HCT116 (cell line): Measurements from ENCODE around the gene IL1B. TPM values are rescaled to one million over a fixed set of nuclear protein-coding genes. Genes with fewer than 3 reads are reported as not detected.

ENCODE experiments used
- ATAC-seq: fragments of 200-7000 bp; cut with Tn5 transposase; 2 replicates; pipeline ENCODE4 v1.9.1; 2020; ENCODE audit warnings: mild to moderate bottlenecking, moderate library complexity
- BruUV-seq: library from RNA; stranded (reverse); fragments of 400-500 nt; replicated peaks from 2 replicates; lab custom pipeline; 2021; lab: Mats Ljungman, UMichigan
- CTCF ChIA-PET: fragments of 300-600 bp; sonication (Branson Sonifier 250); formaldehyde crosslinking; loops from one replicate; lab custom pipeline; 2021; ENCODE audit warnings: antibody characterized with exemption; lab: Charles Lee
- POLR2A ChIA-PET: fragments of 300-600, 350-600 bp; sonication (Branson Sonifier 250); formaldehyde crosslinking; loops from one replicate; lab custom pipeline; 2021; ENCODE audit warnings: antibody characterized with exemption; lab: Charles Lee
- RAD21 ChIA-PET, 2 experiments: fragments of 300-600 bp; sonication (Branson Sonifier 250); formaldehyde crosslinking; loops; one replicate each; lab custom pipeline; 2023; ENCODE audit warnings: low total read pairs in 2 of 2; ENCODE audit not compliant: uncharacterized antibody in 2 of 2, unreplicated experiment in 2 of 2, low non-redundant PET in 1 of 2; lab: Charles Lee
- DNase-seq: peaks from one replicate; pipeline ENCODE4 v3.0.0-alpha.2; 2010; ENCODE audit warnings: low read depth, low spot score
- H2AFZ ChIP-seq: fragments of 200-600 bp; shearing (Covaris generic), sonication (generic); 2 replicates; pipeline ENCODE4 v1.6.1; 2017; ENCODE audit warnings: low read depth, mixed run types, mixed read lengths, antibody characterized with exemption, low read length; ENCODE audit not compliant: poor library complexity, severe bottlenecking
- H3K27ac ChIP-seq: 2 replicates; pipeline ENCODE4 v1.5.1; 2012; ENCODE audit warnings: low read depth, low read length
- H3K27me3 ChIP-seq: fragments of 200-600 bp; sonication (generic); 2 replicates; pipeline ENCODE4 v1.6.1; 2016; ENCODE audit warnings: mixed run types, low read length, mixed read lengths; ENCODE audit not compliant: insufficient read depth
- H3K36me3 ChIP-seq, 2 experiments: fragments of 200-500 bp in 1 of 2; fragments of 200-600 bp in 1 of 2; sonication (Bioruptor generic) in 1 of 2; sonication (generic) in 1 of 2; 2 replicates each; pipeline versions ENCODE4 v1.5.1 to v1.6.1; 2014 to 2016; ENCODE audit warnings: low read length in 2 of 2, inconsistent platforms in 1 of 2, mixed read lengths in 1 of 2, mixed run types in 1 of 2; ENCODE audit not compliant: insufficient read depth in 2 of 2, control insufficient read depth in 1 of 2
- H3K4me1 ChIP-seq, 2 experiments: fragments of 200-600 bp in 1 of 2; sonication (generic) in 1 of 2; 2 replicates each; pipeline versions ENCODE4 v1.5.1 to v1.6.1; 2012 to 2017; ENCODE audit warnings: low read length in 2 of 2, inconsistent platforms in 1 of 2, mild to moderate bottlenecking in 1 of 2, mixed read lengths in 1 of 2, mixed run types in 1 of 2, moderate library complexity in 1 of 2; ENCODE audit not compliant: insufficient read depth in 2 of 2, control insufficient read depth in 1 of 2
- H3K4me2 ChIP-seq: fragments of 200-600 bp; sonication (generic); 2 replicates; pipeline ENCODE4 v1.6.1; 2017; ENCODE audit warnings: mixed run types, low read length, mixed read lengths
- H3K4me3 ChIP-seq, 2 experiments: fragments of 200-600 bp in 1 of 2; sonication (generic) in 1 of 2; replicated peaks in 1 of 2; 2 replicates each; pipeline ENCODE4 v1.5.1; 2011 to 2016; ENCODE audit warnings: low read length in 2 of 2, control low read depth in 1 of 2, low read depth in 1 of 2, mild to moderate bottlenecking in 1 of 2, mixed read lengths in 1 of 2, mixed run types in 1 of 2
- H3K79me2 ChIP-seq: fragments of 200-600 bp; sonication (generic); 2 replicates; pipeline ENCODE4 v1.6.1; 2017; ENCODE audit warnings: mild to moderate bottlenecking, mixed run types, low read length, moderate library complexity, mixed read lengths; ENCODE audit not compliant: insufficient read depth
- H3K9ac ChIP-seq: fragments of 200-600 bp; sonication (generic); 2 replicates; pipeline ENCODE4 v1.6.1; 2016; ENCODE audit warnings: low read length, mixed read lengths
- H3K9me2 ChIP-seq: fragments of 200-600 bp; sonication (generic), shearing (Covaris generic); 2 replicates; pipeline ENCODE4 v1.6.1; 2017; ENCODE audit warnings: mixed run types, mild to moderate bottlenecking, moderate library complexity; ENCODE audit not compliant: insufficient read depth
- H3K9me3 ChIP-seq, 2 experiments: fragments of 200-500 bp in 1 of 2; fragments of 200-600 bp in 1 of 2; sonication (Bioruptor generic) in 1 of 2; sonication (generic) in 1 of 2; 2 replicates each; pipeline ENCODE4 v1.6.1; 2014 to 2017; ENCODE audit warnings: low read length in 2 of 2, mixed read lengths in 2 of 2, inconsistent platforms in 1 of 2, low read depth in 1 of 2, mild to moderate bottlenecking in 1 of 2, mixed run types in 1 of 2, moderate library complexity in 1 of 2; ENCODE audit not compliant: control insufficient read depth in 1 of 2, insufficient read depth in 1 of 2
- H4K20me1 ChIP-seq: fragments of 200-600 bp; sonication (generic), shearing (Covaris generic); 2 replicates; pipeline ENCODE4 v1.6.1; 2017; ENCODE audit warnings: mixed run types, mild to moderate bottlenecking, moderate library complexity; ENCODE audit not compliant: insufficient read depth
- CBX3 ChIP-seq: IDR thresholded peaks from 2 replicates; pipeline ENCODE4 v1.6.1; 2012; ENCODE audit warnings: low read depth
- ELF1 ChIP-seq: IDR thresholded peaks from 2 replicates; pipeline ENCODE4 v1.6.1; 2012; ENCODE audit warnings: low read depth, borderline replicate concordance
- EZH2 ChIP-seq: fragments of 200-600 bp; sonication (generic); IDR thresholded peaks from 2 replicates; pipeline ENCODE4 v1.6.1; 2017; ENCODE audit warnings: antibody characterized with exemption, mixed run types
- EZH2phosphoT487 ChIP-seq: fragments of 200-600 bp; IDR thresholded peaks from 2 replicates; pipeline ENCODE4 v1.6.1; 2018; ENCODE audit warnings: antibody characterized with exemption, borderline replicate concordance
- FOSL1 ChIP-seq: IDR thresholded peaks from 2 replicates; pipeline ENCODE4 v1.6.1; 2012; ENCODE audit warnings: low read depth
- JUND ChIP-seq: IDR thresholded peaks from 2 replicates; pipeline ENCODE4 v1.6.1; 2012
- SIN3A ChIP-seq: IDR thresholded peaks from 2 replicates; pipeline ENCODE4 v1.6.1; 2012; ENCODE audit warnings: low read depth
- SP1 ChIP-seq: IDR thresholded peaks from 2 replicates; pipeline ENCODE4 v1.6.1; 2012; ENCODE audit warnings: low read depth
- SRF ChIP-seq: IDR thresholded peaks from 2 replicates; pipeline ENCODE4 v1.6.1; 2012; ENCODE audit warnings: low read depth
- TCF7L2 ChIP-seq: IDR thresholded peaks from 2 replicates; pipeline ENCODE4 v1.7.0; 2011; ENCODE audit warnings: borderline replicate concordance, inconsistent platforms; ENCODE audit not compliant: insufficient read depth, insufficient read length; ENCODE audit errors: extremely low read depth
- YY1 ChIP-seq: IDR thresholded peaks from 2 replicates; pipeline ENCODE4 v1.6.1; 2011; ENCODE audit warnings: low read length, low read depth, moderate library complexity, mild to moderate bottlenecking; ENCODE audit not compliant: insufficient replicate concordance; ENCODE audit errors: extremely low read depth
- ZFX ChIP-seq: fragments of 450-650 bp; IDR thresholded peaks from 2 replicates; pipeline ENCODE4 v1.6.1; 2017
- ZNF274 ChIP-seq: fragments of 200-500 bp; sonication (Bioruptor generic); IDR thresholded peaks from 2 replicates; pipeline ENCODE4 v1.6.1; 2014; ENCODE audit warnings: mild to moderate bottlenecking, low read depth, low read length, inconsistent platforms
- intact Hi-C: fragments of 100-400 bp; cut with micrococcal nuclease; formaldehyde crosslinking; loops from 2 replicates; pipeline ENCODE4 v1.10.0; 2022
- total RNA-seq: library from RNA; stranded (reverse); gene quantifications from one replicate; pipeline ENCODE4 v1.2.1, GENCODE V29; 2021; ENCODE audit not compliant: unreplicated experiment
- TF ChIP-seq, protein P1 (sequence below): IDR thresholded peaks from 2 replicates; pipeline ENCODE4 v1.6.1; 2012; ENCODE audit warnings: low read depth
- TF ChIP-seq, protein P2 (sequence below): IDR thresholded peaks from 2 replicates; pipeline ENCODE4 v1.6.1; 2012
- TF ChIP-seq, protein P3 (sequence below), 3 experiments: fragments of 200-600 bp in 1 of 3; sonication (generic) in 1 of 3; IDR thresholded peaks in 2 of 3; conservative IDR thresholded peaks in 1 of 3; 2 replicates each; pipeline ENCODE4 v1.5.1; 2012 to 2017; ENCODE audit warnings: low read depth in 2 of 3, low read length in 2 of 3, antibody characterized with exemption in 1 of 3, borderline replicate concordance in 1 of 3, control low read depth in 1 of 3, mild to moderate bottlenecking in 1 of 3, mixed read lengths in 1 of 3, mixed run types in 1 of 3, moderate library complexity in 1 of 3; ENCODE audit not compliant: insufficient read depth in 1 of 3

IL1B gene
- total RNA-seq, 1 experiment from 2014 or later: not detected

DNA sequence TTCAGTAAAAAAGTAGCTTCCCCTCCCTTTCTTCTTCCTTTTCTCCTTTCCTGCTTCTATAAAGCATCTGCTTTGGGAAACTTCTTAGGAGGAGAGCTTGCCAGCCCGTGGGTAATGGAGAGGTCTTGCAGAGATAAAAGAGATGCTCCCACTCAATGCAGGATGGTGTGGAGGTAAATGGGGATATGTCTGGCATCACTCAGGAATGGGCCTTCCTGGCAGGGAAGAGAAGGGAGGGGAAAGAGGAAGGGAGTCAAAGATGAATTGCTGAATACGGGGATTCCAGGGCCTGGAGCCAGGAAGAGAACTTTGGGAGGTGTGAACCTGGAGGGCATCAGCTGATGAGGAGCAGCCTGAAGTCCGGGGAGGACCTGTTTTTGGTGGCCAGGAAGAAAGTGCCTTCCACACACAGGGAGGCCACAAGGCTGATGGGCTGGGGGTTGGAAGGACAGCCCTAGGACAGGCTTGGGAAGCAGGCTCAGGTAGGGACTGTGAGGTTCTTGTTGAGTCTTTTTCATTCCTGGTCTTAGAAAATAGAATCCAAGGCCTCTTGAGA lies 25.2 kb downstream of the IL1B start:
- ChIA-PET RAD21 (no interaction called here), POLR2A (no interaction called here), CTCF (no interaction called here)
- Histone ChIP-seq H3K4me1 (peaks cover 9 to 25% of the 10 kb centered on the region in 2 experiments), H3K9me3 (0 out of 4 replicates have a peak, but pooled peaks cover 0 to 4% of the 10 kb centered on the region in 2 experiments), H3K79me2 (no peaks in the 10 kb centered on the region), H3K27me3 (no peaks in the 10 kb centered on the region), H3K36me3 (no peaks in the 10 kb centered on the region), H3K27ac (no peak overlapping the region), H3K9ac (no peak overlapping the region), H3K4me2 (no peak overlapping the region), H3K9me2 (no peaks in the 10 kb centered on the region), H3K4me3 (no peak overlapping the region), H4K20me1 (no peaks in the 10 kb centered on the region), H2AFZ (no peak overlapping the region)
- no peak for DNase-seq
- TF ChIP-seq FOSL1 (no peak), JUND (no peak), SIN3A (no peak), EZH2 (no peak), ELF1 (no peak), SP1 (no peak), ZFX (no peak), CBX3 (no peak), YY1 (no peak), EZH2phosphoT487 (no peak), TCF7L2 (no peak), SRF (no peak), ZNF274 (no peak)
- TF ChIP-seq, protein P1, sequence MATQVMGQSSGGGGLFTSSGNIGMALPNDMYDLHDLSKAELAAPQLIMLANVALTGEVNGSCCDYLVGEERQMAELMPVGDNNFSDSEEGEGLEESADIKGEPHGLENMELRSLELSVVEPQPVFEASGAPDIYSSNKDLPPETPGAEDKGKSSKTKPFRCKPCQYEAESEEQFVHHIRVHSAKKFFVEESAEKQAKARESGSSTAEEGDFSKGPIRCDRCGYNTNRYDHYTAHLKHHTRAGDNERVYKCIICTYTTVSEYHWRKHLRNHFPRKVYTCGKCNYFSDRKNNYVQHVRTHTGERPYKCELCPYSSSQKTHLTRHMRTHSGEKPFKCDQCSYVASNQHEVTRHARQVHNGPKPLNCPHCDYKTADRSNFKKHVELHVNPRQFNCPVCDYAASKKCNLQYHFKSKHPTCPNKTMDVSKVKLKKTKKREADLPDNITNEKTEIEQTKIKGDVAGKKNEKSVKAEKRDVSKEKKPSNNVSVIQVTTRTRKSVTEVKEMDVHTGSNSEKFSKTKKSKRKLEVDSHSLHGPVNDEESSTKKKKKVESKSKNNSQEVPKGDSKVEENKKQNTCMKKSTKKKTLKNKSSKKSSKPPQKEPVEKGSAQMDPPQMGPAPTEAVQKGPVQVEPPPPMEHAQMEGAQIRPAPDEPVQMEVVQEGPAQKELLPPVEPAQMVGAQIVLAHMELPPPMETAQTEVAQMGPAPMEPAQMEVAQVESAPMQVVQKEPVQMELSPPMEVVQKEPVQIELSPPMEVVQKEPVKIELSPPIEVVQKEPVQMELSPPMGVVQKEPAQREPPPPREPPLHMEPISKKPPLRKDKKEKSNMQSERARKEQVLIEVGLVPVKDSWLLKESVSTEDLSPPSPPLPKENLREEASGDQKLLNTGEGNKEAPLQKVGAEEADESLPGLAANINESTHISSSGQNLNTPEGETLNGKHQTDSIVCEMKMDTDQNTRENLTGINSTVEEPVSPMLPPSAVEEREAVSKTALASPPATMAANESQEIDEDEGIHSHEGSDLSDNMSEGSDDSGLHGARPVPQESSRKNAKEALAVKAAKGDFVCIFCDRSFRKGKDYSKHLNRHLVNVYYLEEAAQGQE: no peak
- TF ChIP-seq, protein P2, sequence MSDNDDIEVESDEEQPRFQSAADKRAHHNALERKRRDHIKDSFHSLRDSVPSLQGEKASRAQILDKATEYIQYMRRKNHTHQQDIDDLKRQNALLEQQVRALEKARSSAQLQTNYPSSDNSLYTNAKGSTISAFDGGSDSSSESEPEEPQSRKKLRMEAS: no peak
- TF ChIP-seq, protein P3, sequence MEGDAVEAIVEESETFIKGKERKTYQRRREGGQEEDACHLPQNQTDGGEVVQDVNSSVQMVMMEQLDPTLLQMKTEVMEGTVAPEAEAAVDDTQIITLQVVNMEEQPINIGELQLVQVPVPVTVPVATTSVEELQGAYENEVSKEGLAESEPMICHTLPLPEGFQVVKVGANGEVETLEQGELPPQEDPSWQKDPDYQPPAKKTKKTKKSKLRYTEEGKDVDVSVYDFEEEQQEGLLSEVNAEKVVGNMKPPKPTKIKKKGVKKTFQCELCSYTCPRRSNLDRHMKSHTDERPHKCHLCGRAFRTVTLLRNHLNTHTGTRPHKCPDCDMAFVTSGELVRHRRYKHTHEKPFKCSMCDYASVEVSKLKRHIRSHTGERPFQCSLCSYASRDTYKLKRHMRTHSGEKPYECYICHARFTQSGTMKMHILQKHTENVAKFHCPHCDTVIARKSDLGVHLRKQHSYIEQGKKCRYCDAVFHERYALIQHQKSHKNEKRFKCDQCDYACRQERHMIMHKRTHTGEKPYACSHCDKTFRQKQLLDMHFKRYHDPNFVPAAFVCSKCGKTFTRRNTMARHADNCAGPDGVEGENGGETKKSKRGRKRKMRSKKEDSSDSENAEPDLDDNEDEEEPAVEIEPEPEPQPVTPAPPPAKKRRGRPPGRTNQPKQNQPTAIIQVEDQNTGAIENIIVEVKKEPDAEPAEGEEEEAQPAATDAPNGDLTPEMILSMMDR (IDR thresholded peaks at IDR 0.05 in 2 of 3, conservative IDR thresholded peaks at IDR 0.05 in 1 of 3; ENCODE audit: borderline replicate concordance in 1 of 3, insufficient read depth in 1 of 3, low read depth in 2 of 3, low read length in 2 of 3): no peak
- ATAC-seq: no peak
- no TSS peak for BruUV-seq
- intact Hi-C loops: no loop called here
